ENCODE measurements around the gene MSTN. TPM values are rescaled to one million over a fixed set of nuclear protein-coding genes. Genes with fewer than 3 reads are reported as not detected.

The MSTN gene
- total and polyA plus RNA-seq, 2 of the 4 experiments (the other 2 are of a cell fraction) = under 0.01 TPM; not detected in 1

DNA sequence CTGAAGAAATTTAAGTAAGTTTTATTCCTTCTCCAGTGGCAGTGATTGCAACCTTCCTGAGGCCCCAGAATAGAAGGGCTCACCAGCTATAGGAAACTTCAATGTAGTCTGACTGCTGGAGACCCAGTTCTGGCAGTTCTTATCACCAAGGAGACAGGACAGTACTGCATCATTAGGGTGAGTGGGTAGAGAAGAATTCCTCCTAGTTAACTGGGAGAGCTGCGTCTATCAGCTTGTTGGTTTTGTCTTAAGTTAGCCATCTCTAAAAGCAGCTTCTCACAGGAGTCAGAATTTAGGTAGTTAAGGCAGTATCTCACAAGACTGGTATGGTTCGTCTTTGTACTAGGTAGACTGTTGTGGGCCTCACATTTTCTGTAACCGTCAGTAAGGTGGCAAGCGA, 3.3 kb upstream of the MSTN start:
- no peak overlapping the region for H3K4ac ChIP-seq (ENCODE audit: low read depth, low read length)
- H3K9me3 ChIP-seq (ENCODE audit: control insufficient read depth, insufficient read depth, low read length) = no peaks in the 10 kb centered on the region
- H3K27ac ChIP-seq (ENCODE audit: insufficient read depth, low read length) = no peak overlapping the region
- ATAC-seq (ENCODE audit: low read depth) = no peak
- dilution Hi-C loops (cut with HindIII; ENCODE audit: low sequenced_read_pairs, unreplicated experiment) (no loop called here), in situ Hi-C loops (cut with MboI; ENCODE audit: low sequenced_read_pairs) (loop anchor here (5.0 kb wide), 1 partner anchor 269 kb away; no protein-coding TSS in a partner anchor), intact Hi-C loops (cut with micrococcal nuclease) (no loop called here)
- H4K5ac ChIP-seq (ENCODE audit: low read depth, low read length) = no peak overlapping the region
- no peaks in the 10 kb centered on the region for H4K20me1 ChIP-seq (ENCODE audit: insufficient read depth, low read length)
- H2AFZ ChIP-seq (replicated peaks; ENCODE audit: low read length, poor library complexity) = no peak overlapping the region
- no peak overlapping the region for H3K9ac ChIP-seq (ENCODE audit: low read depth, low read length)
- no peaks in the 10 kb centered on the region for H3K36me3 ChIP-seq (ENCODE audit: control insufficient read depth, insufficient read depth, low read length)
- H3K14ac ChIP-seq (replicated peaks; ENCODE audit: low read depth, low read length) = no peak overlapping the region
- no peak overlapping the region for H3K18ac ChIP-seq (ENCODE audit: low read depth, low read length)
- ChIA-PET POLR2A (ENCODE audit: unreplicated experiment) (no interaction called here), CTCF (no interaction called here)
- H2AK9ac ChIP-seq (replicated peaks; ENCODE audit: low read depth, low read length, poor library complexity) = no peak overlapping the region
- no peaks in the 10 kb centered on the region for H3K79me1 ChIP-seq (ENCODE audit: low read depth in 1 of 2, low read length in 2 of 2)
- no peak overlapping the region for H2BK5ac ChIP-seq (ENCODE audit: low read depth, low read length, poor library complexity, severe bottlenecking)
- no peak overlapping the region for H3K4me3 ChIP-seq (ENCODE audit: insufficient read depth, low read depth, low read length)
- no peak overlapping the region for H2BK120ac ChIP-seq (ENCODE audit: low read depth, low read length)
- no peak overlapping the region for H4K8ac ChIP-seq (ENCODE audit: low read depth in 2 of 2, low read length in 2 of 2)
- no CpG with 5 or more reads among the region's 4 CpGs for WGBS, 2 experiments (ENCODE audit: extremely low coverage in 2 of 2, insufficient read length in 1 of 2)
- TF ChIP-seq, protein P1, sequence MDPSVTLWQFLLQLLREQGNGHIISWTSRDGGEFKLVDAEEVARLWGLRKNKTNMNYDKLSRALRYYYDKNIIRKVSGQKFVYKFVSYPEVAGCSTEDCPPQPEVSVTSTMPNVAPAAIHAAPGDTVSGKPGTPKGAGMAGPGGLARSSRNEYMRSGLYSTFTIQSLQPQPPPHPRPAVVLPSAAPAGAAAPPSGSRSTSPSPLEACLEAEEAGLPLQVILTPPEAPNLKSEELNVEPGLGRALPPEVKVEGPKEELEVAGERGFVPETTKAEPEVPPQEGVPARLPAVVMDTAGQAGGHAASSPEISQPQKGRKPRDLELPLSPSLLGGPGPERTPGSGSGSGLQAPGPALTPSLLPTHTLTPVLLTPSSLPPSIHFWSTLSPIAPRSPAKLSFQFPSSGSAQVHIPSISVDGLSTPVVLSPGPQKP (IDR thresholded peaks at IDR 0.05; ENCODE audit: borderline replicate concordance, low read depth, low read length) = no peak
- no peak for TF ChIP-seq FOS (IDR thresholded peaks at IDR 0.05; ENCODE audit: low read depth, low read length)
- TF ChIP-seq, protein P2, sequence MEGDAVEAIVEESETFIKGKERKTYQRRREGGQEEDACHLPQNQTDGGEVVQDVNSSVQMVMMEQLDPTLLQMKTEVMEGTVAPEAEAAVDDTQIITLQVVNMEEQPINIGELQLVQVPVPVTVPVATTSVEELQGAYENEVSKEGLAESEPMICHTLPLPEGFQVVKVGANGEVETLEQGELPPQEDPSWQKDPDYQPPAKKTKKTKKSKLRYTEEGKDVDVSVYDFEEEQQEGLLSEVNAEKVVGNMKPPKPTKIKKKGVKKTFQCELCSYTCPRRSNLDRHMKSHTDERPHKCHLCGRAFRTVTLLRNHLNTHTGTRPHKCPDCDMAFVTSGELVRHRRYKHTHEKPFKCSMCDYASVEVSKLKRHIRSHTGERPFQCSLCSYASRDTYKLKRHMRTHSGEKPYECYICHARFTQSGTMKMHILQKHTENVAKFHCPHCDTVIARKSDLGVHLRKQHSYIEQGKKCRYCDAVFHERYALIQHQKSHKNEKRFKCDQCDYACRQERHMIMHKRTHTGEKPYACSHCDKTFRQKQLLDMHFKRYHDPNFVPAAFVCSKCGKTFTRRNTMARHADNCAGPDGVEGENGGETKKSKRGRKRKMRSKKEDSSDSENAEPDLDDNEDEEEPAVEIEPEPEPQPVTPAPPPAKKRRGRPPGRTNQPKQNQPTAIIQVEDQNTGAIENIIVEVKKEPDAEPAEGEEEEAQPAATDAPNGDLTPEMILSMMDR (conservative IDR thresholded peaks at IDR 0.05; ENCODE audit: low read depth, low read length) = no peak
- TF ChIP-seq CEBPB (IDR thresholded peaks at IDR 0.05; ENCODE audit: low read depth, low read length) = no peak
- TF ChIP-seq BHLHE40 (IDR thresholded peaks at IDR 0.05; ENCODE audit: low read depth, low read length) = no peak
- TF ChIP-seq, protein P3, sequence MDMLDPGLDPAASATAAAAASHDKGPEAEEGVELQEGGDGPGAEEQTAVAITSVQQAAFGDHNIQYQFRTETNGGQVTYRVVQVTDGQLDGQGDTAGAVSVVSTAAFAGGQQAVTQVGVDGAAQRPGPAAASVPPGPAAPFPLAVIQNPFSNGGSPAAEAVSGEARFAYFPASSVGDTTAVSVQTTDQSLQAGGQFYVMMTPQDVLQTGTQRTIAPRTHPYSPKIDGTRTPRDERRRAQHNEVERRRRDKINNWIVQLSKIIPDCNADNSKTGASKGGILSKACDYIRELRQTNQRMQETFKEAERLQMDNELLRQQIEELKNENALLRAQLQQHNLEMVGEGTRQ (IDR thresholded peaks at IDR 0.05; ENCODE audit: low read depth, low read length) = no peak
- no peak overlapping the region for H4K91ac ChIP-seq (ENCODE audit: insufficient read depth, low read depth, low read length)
- H2AK5ac ChIP-seq (ENCODE audit: low read depth, low read length) = no peak overlapping the region
- BruUV-seq (replicated peaks) = no TSS peak
- peak; percentile 4 for DNase-seq
- H3K23ac ChIP-seq (ENCODE audit: low read depth, low read length) = no peak overlapping the region
- no peak overlapping the region for H2BK20ac ChIP-seq (ENCODE audit: low read depth, low read length)
- no peak overlapping the region for H3K56ac ChIP-seq (ENCODE audit: extremely low read depth, insufficient read depth, low read length)
- H3K27me3 ChIP-seq (ENCODE audit: control insufficient read depth, insufficient read depth, low read length) = no peaks in the 10 kb centered on the region
- no peak overlapping the region for H3K4me2 ChIP-seq (ENCODE audit: low read depth, low read length)
- H3K4me1 ChIP-seq (ENCODE audit: control insufficient read depth, insufficient read depth, low read length) = no peaks in the 10 kb centered on the region
- no peaks in the 10 kb centered on the region for H3K9me1 ChIP-seq (ENCODE audit: insufficient read depth, low read length)
- H2BK15ac ChIP-seq (ENCODE audit: low read depth, low read length) = no peak overlapping the region
